A673 (cell line): Measurements from ENCODE around the gene SLC2A4.
"Not testable (repeated sequence)": the region's sequence is repeated elsewhere in the genome, so short reads cannot be mapped to it uniquely, and the experiment has no call there.

Source experiments
- CTCF ChIP-seq: fragments of 300-800, 200-600 bp; sonication (generic); conservative IDR thresholded peaks from 2 replicates; pipeline ENCODE4 v1.5.1; 2017; ENCODE audit warnings: low read depth, mild to moderate bottlenecking, antibody characterized with exemption, low read length, moderate library complexity, mixed read lengths
- EZH2 ChIP-seq: fragments of 200-600 bp; sonication (generic); IDR thresholded peaks from 2 replicates; pipeline ENCODE4 v1.6.1; 2017; ENCODE audit warnings: borderline replicate concordance, low read depth, mild to moderate bottlenecking, mixed read lengths, antibody characterized with exemption, low read length; ENCODE audit not compliant: poor library complexity, severe bottlenecking

GRCh38 chr17:7337600-7337999 lies 56.1 kb downstream of the SLC2A4 start:
- TF ChIP-seq CTCF, EZH2: not testable (repeated sequence)
